ENCODE measurements around the gene GDPD3. TPM values are rescaled to one million over a fixed set of nuclear protein-coding genes. Genes with fewer than 3 reads are reported as not detected.

Gene GDPD3
- polyA plus RNA-seq, 1 donor (not counting 4 experiments of a cell fraction or from before 2014, with no cell fraction given) = 1.1 TPM

DNA sequence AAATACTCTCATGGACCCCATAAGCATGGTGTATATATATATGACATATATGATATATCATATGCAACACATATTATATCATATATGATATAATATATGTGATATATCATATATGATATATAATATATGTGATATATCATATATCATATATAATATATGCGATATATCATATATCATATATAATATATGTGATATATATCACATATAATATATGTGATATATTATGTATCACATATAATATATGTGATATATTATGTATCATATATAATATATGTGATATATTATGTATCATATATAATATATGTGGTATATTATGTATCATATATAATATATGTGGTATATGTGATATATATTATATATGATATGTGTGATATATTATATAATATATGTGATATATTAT lies 31.6 kb upstream of the GDPD3 start:
- no peaks in the 10 kb centered on the region for H3K36me3 ChIP-seq (ENCODE audit: control insufficient read depth in 2 of 2, extremely low read depth in 1 of 2, insufficient read depth in 2 of 2, low read length in 2 of 2)

DNA sequence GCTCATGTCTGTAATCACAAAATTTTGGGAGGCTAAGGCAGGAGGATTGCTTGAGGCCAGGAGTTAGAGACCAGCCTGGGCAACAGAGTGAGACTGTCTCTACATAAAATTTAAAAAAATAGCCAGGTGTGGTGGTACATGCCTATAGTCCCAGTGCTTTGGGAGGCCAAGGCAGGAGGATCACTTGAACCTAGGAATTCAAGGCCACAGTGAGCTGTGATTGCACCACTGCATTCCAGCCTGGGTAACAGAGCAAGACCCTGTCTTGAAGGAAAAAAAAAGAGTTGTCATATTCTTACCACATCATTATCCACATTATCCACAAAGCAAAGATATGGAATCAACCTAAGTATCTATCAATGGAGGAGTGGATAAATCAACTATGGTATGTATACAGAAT lies 30.7 kb upstream of the GDPD3 start:
- no peaks in the 10 kb centered on the region for H3K9me3 ChIP-seq (ENCODE audit: control insufficient read depth, low read depth, low read length)
- dilution Hi-C loops (cut with MboI; ENCODE audit: extremely low pct_ligation_motif_present, low sequenced_read_pairs) = no loop called here

More for the DNA sequence above, 31.6 kb upstream of the GDPD3 start:
- no peak overlapping the region for H3K9ac ChIP-seq (ENCODE audit: control insufficient read depth, extremely low read depth, insufficient read depth, low read length)
- H3K4me1 ChIP-seq (ENCODE audit: control insufficient read depth, extremely low read depth, insufficient read depth, low read length) = no peaks in the 10 kb centered on the region
- FAIRE-seq (no peak), DNase-seq (ENCODE audit: low read depth, low spot score) (no peak)
- H3K4me2 ChIP-seq (ENCODE audit: control insufficient read depth, extremely low read depth, insufficient read depth, low read depth, low read length) = no peak overlapping the region
- no peak overlapping the region for H2AFZ ChIP-seq (ENCODE audit: control insufficient read depth, low read length)
- H3K9me3 ChIP-seq (ENCODE audit: control insufficient read depth, low read depth, low read length) = no peaks in the 10 kb centered on the region
- TF ChIP-seq EZH2 (IDR thresholded peaks at IDR 0.05; ENCODE audit: low read length) = no peak
- TF ChIP-seq, protein P1, sequence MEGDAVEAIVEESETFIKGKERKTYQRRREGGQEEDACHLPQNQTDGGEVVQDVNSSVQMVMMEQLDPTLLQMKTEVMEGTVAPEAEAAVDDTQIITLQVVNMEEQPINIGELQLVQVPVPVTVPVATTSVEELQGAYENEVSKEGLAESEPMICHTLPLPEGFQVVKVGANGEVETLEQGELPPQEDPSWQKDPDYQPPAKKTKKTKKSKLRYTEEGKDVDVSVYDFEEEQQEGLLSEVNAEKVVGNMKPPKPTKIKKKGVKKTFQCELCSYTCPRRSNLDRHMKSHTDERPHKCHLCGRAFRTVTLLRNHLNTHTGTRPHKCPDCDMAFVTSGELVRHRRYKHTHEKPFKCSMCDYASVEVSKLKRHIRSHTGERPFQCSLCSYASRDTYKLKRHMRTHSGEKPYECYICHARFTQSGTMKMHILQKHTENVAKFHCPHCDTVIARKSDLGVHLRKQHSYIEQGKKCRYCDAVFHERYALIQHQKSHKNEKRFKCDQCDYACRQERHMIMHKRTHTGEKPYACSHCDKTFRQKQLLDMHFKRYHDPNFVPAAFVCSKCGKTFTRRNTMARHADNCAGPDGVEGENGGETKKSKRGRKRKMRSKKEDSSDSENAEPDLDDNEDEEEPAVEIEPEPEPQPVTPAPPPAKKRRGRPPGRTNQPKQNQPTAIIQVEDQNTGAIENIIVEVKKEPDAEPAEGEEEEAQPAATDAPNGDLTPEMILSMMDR (optimal IDR thresholded peaks at IDR 0.05 in 1 of 3, IDR thresholded peaks at IDR 0.05 in 1 of 3, conservative IDR thresholded peaks at IDR 0.05 in 1 of 3; ENCODE audit: extremely low read depth in 1 of 3, insufficient read depth in 2 of 3, low read length in 3 of 3) = no peak
- H4K20me1 ChIP-seq (ENCODE audit: control insufficient read depth, extremely low read depth, insufficient read depth, low read length) = no peaks in the 10 kb centered on the region
- peaks cover 3% of the 10 kb centered on the region for H3K27me3 ChIP-seq (ENCODE audit: control insufficient read depth, extremely low read depth, insufficient read depth, low read length)
- no peak overlapping the region for H3K27ac ChIP-seq (ENCODE audit: control insufficient read depth, insufficient read depth, low read length)
- H3K79me2 ChIP-seq (ENCODE audit: control insufficient read depth, insufficient read depth, low read length) = no peaks in the 10 kb centered on the region
- no peak overlapping the region for H3K4me3 ChIP-seq (ENCODE audit: control insufficient read depth in 2 of 3, extremely low read depth in 1 of 3, insufficient read depth in 2 of 3, low read depth in 1 of 3, low read length in 3 of 3)
- dilution Hi-C loops (cut with MboI; ENCODE audit: extremely low pct_ligation_motif_present, low sequenced_read_pairs) = no loop called here
- no peaks in the 10 kb centered on the region for H3K9me1 ChIP-seq (ENCODE audit: control insufficient read depth, extremely low read depth, insufficient read depth, low read length)

More for the DNA sequence above, 30.7 kb upstream of the GDPD3 start:
- H4K20me1 ChIP-seq (ENCODE audit: control insufficient read depth, extremely low read depth, insufficient read depth, low read length) = no peaks in the 10 kb centered on the region
- no peaks in the 10 kb centered on the region for H3K4me1 ChIP-seq (ENCODE audit: control insufficient read depth, extremely low read depth, insufficient read depth, low read length)
- no peak overlapping the region for H3K27ac ChIP-seq (ENCODE audit: control insufficient read depth, insufficient read depth, low read length)
- H3K79me2 ChIP-seq (ENCODE audit: control insufficient read depth, insufficient read depth, low read length) = no peaks in the 10 kb centered on the region
- FAIRE-seq (no peak), DNase-seq (ENCODE audit: low read depth, low spot score) (no peak)
- no peak overlapping the region for H3K4me3 ChIP-seq (ENCODE audit: control insufficient read depth in 2 of 3, extremely low read depth in 1 of 3, insufficient read depth in 2 of 3, low read depth in 1 of 3, low read length in 3 of 3)
- no peak overlapping the region for H3K4me2 ChIP-seq (ENCODE audit: control insufficient read depth, extremely low read depth, insufficient read depth, low read depth, low read length)
- peaks cover 3% of the 10 kb centered on the region for H3K27me3 ChIP-seq (ENCODE audit: control insufficient read depth, extremely low read depth, insufficient read depth, low read length)
- H3K36me3 ChIP-seq (ENCODE audit: control insufficient read depth in 2 of 2, extremely low read depth in 1 of 2, insufficient read depth in 2 of 2, low read length in 2 of 2) = no peaks in the 10 kb centered on the region
- no peak overlapping the region for H2AFZ ChIP-seq (ENCODE audit: control insufficient read depth, low read length)
- H3K9me1 ChIP-seq (ENCODE audit: control insufficient read depth, extremely low read depth, insufficient read depth, low read length) = no peaks in the 10 kb centered on the region
- H3K9ac ChIP-seq (ENCODE audit: control insufficient read depth, extremely low read depth, insufficient read depth, low read length) = no peak overlapping the region
- no peak for TF ChIP-seq EZH2 (IDR thresholded peaks at IDR 0.05; ENCODE audit: low read length)
- TF ChIP-seq, protein P1 (optimal IDR thresholded peaks at IDR 0.05 in 1 of 3, IDR thresholded peaks at IDR 0.05 in 1 of 3, conservative IDR thresholded peaks at IDR 0.05 in 1 of 3; ENCODE audit: extremely low read depth in 1 of 3, insufficient read depth in 2 of 3, low read length in 3 of 3) = no peak

Data from keratinocyte (primary cell).